ENCODE measurements around the gene HK3. TPM values are rescaled to one million over a fixed set of nuclear protein-coding genes. Genes with fewer than 3 reads are reported as not detected.

HK3 gene
- polyA plus RNA-seq, 1 donor (not counting 4 experiments of a cell fraction or from before 2014, with no cell fraction given), result not detected

GRCh38 chr5:176891331-176891958 lies 7.7 kb downstream of the HK3 start:
- dilution Hi-C loops (cut with MboI; ENCODE audit: extremely low pct_ligation_motif_present, low sequenced_read_pairs), result no loop called here
- Histone ChIP-seq H2AFZ (ENCODE audit: control insufficient read depth, low read length) (no peak overlapping the region), H3K9me1 (ENCODE audit: control insufficient read depth, extremely low read depth, insufficient read depth, low read length) (no peaks in the 10 kb centered on the region), H3K27ac (ENCODE audit: control insufficient read depth, insufficient read depth, low read length) (no peak overlapping the region), H3K9me3 (ENCODE audit: control insufficient read depth, low read depth, low read length) (no peaks in the 10 kb centered on the region), H3K36me3 (ENCODE audit: control insufficient read depth in 2 of 2, extremely low read depth in 1 of 2, insufficient read depth in 2 of 2, low read length in 2 of 2) (no peaks in the 10 kb centered on the region), H3K9ac (ENCODE audit: control insufficient read depth, extremely low read depth, insufficient read depth, low read length) (no peak overlapping the region), H3K4me1 (ENCODE audit: control insufficient read depth, extremely low read depth, insufficient read depth, low read length) (no peaks in the 10 kb centered on the region), H3K4me2 (ENCODE audit: control insufficient read depth, extremely low read depth, insufficient read depth, low read depth, low read length) (no peak overlapping the region), H3K4me3 (ENCODE audit: control insufficient read depth in 2 of 3, extremely low read depth in 1 of 3, insufficient read depth in 2 of 3, low read depth in 1 of 3, low read length in 3 of 3) (no peak overlapping the region), H3K27me3 (ENCODE audit: control insufficient read depth, extremely low read depth, insufficient read depth, low read length) (peaks cover 10% of the 10 kb centered on the region), H3K79me2 (ENCODE audit: control insufficient read depth, insufficient read depth, low read length) (no peaks in the 10 kb centered on the region), H4K20me1 (ENCODE audit: control insufficient read depth, extremely low read depth, insufficient read depth, low read length) (no peaks in the 10 kb centered on the region)
- TF ChIP-seq CTCF (optimal IDR thresholded peaks at IDR 0.05 in 1 of 3, IDR thresholded peaks at IDR 0.05 in 1 of 3, conservative IDR thresholded peaks at IDR 0.05 in 1 of 3; ENCODE audit: extremely low read depth in 1 of 3, insufficient read depth in 2 of 3, low read length in 3 of 3), result no peak
- TF ChIP-seq EZH2 (IDR thresholded peaks at IDR 0.05; ENCODE audit: low read length), result no peak
- DNase-seq (ENCODE audit: low read depth, low spot score) (no peak), FAIRE-seq (no peak)

GRCh38 chr5:176890455-176891330 lies 8.5 kb downstream of the HK3 start:
- no peak overlapping the region for H2AFZ ChIP-seq (ENCODE audit: control insufficient read depth, low read length)
- no peak for TF ChIP-seq CTCF (optimal IDR thresholded peaks at IDR 0.05 in 1 of 3, IDR thresholded peaks at IDR 0.05 in 1 of 3, conservative IDR thresholded peaks at IDR 0.05 in 1 of 3; ENCODE audit: extremely low read depth in 1 of 3, insufficient read depth in 2 of 3, low read length in 3 of 3)
- TF ChIP-seq EZH2 (IDR thresholded peaks at IDR 0.05; ENCODE audit: low read length), result no peak
- no peak overlapping the region for H3K9ac ChIP-seq (ENCODE audit: control insufficient read depth, extremely low read depth, insufficient read depth, low read length)
- H3K79me2 ChIP-seq (ENCODE audit: control insufficient read depth, insufficient read depth, low read length), result no peaks in the 10 kb centered on the region
- no peak for FAIRE-seq
- dilution Hi-C loops (cut with MboI; ENCODE audit: extremely low pct_ligation_motif_present, low sequenced_read_pairs), result no loop called here
- no peaks in the 10 kb centered on the region for H3K36me3 ChIP-seq (ENCODE audit: control insufficient read depth in 2 of 2, extremely low read depth in 1 of 2, insufficient read depth in 2 of 2, low read length in 2 of 2)
- H3K9me3 ChIP-seq (ENCODE audit: control insufficient read depth, low read depth, low read length), result no peaks in the 10 kb centered on the region
- H3K27ac ChIP-seq (ENCODE audit: control insufficient read depth, insufficient read depth, low read length), result no peak overlapping the region
- no peaks in the 10 kb centered on the region for H3K9me1 ChIP-seq (ENCODE audit: control insufficient read depth, extremely low read depth, insufficient read depth, low read length)
- no peaks in the 10 kb centered on the region for H3K4me1 ChIP-seq (ENCODE audit: control insufficient read depth, extremely low read depth, insufficient read depth, low read length)
- H3K4me2 ChIP-seq (ENCODE audit: control insufficient read depth, extremely low read depth, insufficient read depth, low read depth, low read length), result no peak overlapping the region
- no peaks in the 10 kb centered on the region for H4K20me1 ChIP-seq (ENCODE audit: control insufficient read depth, extremely low read depth, insufficient read depth, low read length)
- no peak for DNase-seq (ENCODE audit: low read depth, low spot score)
- no peak overlapping the region for H3K4me3 ChIP-seq (ENCODE audit: control insufficient read depth in 2 of 3, extremely low read depth in 1 of 3, insufficient read depth in 2 of 3, low read depth in 1 of 3, low read length in 3 of 3)
- peaks cover 10% of the 10 kb centered on the region for H3K27me3 ChIP-seq (ENCODE audit: control insufficient read depth, extremely low read depth, insufficient read depth, low read length)

All from keratinocyte (primary cell).